OCI-LY1 (cell line): Measurements from ENCODE around the gene KCNJ4.

ENCODE experiments used
- CTCF ChIP-seq: fragments of 200-600 bp; sonication (generic), shearing (Covaris generic); IDR thresholded peaks from 2 replicates; pipeline ENCODE4 v1.5.1; 2017; ENCODE audit warnings: mild to moderate bottlenecking, antibody characterized with exemption, low read length, moderate library complexity, mixed read lengths
- EZH2 ChIP-seq: fragments of 200-600 bp; sonication (generic), shearing (Covaris generic); IDR thresholded peaks from 2 replicates; pipeline ENCODE4 v1.8.0; 2017; ENCODE audit warnings: borderline replicate concordance, mixed run types, mild to moderate bottlenecking, antibody characterized with exemption, low read length, moderate library complexity, mixed read lengths

- TF ChIP-seq CTCF (no peak), EZH2 (no peak)
These were observed 14.3 kb upstream of the KCNJ4 start for GRCh38 chr22:38469306-38469781.
